Activated CD4-positive, CD25-positive, alpha-beta regulatory T cell treated with anti-CD3 and anti-CD28 coated beads, Interleukin-2, amount 50 U/mL, for 72 hours (primary cell): ENCODE results near the gene TSPAN5.
A peak's percentile ranks its signal among the peaks of the same experiment; 100 is the strongest.
"Not testable (repeated sequence)": the region's sequence is repeated elsewhere in the genome, so short reads cannot be mapped to it uniquely, and the experiment has no call there.

ENCODE experiments used
- DNase-seq: peaks from one replicate; pipeline ENCODE4 v3.0.0; 2021

TSPAN5 gene

DNA sequence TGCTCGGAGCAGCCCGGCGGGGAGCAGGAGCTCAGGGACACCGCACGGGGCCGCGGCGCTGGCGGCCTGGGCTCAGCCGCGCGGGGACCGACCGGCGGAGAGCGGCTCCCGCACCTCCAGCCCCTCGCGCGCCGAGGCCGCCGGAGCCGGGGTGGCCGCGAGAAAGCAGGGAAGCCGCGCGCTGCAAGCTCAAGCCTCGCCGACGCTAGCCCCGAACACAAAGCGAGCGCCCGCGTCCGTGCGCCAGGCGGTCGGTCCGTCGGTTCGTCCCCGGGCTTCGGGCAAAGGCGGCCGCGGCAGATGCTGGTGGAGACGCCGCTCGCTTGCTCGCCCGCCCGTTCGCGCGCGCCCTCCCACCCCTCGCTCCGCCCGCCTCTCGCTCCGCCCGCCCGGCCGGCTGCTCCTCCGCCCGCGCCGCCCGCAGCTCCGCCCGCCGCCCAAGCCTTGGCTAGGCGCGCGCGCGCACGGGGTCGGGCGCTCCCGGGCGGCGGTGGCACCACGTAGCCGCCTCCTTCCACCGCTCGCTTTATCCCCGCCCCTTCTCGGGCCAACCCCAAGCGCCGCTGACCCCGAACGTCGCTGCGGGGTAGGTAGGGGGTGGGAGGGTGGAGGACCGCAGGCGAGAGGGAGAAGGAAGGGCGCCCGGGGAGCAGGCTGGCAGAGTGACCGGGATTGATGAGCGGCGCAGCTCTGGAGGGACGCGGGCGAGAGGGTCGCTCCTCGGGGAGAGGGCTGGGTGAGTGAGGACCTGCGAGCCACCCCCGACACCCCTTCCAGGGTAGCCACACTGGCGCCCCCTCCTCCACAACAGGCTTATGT, at the start of gene TSPAN5:
TSPAN5 (minus strand) TSS at position 325 of the 819 bp plus-strand sequence.
- DNase-seq: peak; percentile 86

GRCh38 chr4:98706935-98707334, 48.5 kb upstream of the TSPAN5 start:
- DNase-seq: no peak

GRCh38 chr4:98706200-98706813, 47.9 kb upstream of the TSPAN5 start:
- no peak for DNase-seq

- DNase-seq: not testable (repeated sequence)
These were observed 47.2 kb upstream of the TSPAN5 start for GRCh38 chr4:98705586-98705985.

GRCh38 chr4:98700656-98701055, 42.2 kb upstream of the TSPAN5 start:
- DNase-seq: no peak

GRCh38 chr4:98694076-98694475, 35.7 kb upstream of the TSPAN5 start:
- no peak for DNase-seq

DNA sequence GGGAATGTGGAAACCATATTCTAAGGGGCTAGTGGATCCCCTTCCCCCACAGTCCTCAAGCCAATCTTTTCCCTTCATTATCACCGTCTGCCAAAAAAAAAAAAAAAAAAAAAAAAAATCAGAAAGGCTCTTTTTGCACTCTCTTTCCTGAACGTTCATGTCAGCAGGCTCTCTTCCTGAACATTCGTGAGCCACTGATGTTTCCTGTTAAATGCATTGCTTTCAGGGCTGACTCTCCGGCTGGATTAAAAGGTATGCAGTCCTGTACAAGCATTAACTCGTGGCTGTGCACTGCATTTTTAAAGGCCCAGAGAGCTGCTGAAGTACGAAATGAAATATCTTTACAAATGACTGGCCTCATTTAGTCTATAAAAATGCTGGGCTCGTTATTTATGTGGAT, 34.0 kb upstream of the TSPAN5 start:
- no peak for DNase-seq

GRCh38 chr4:98691588-98691987, 33.2 kb upstream of the TSPAN5 start:
- no peak for DNase-seq

DNA sequence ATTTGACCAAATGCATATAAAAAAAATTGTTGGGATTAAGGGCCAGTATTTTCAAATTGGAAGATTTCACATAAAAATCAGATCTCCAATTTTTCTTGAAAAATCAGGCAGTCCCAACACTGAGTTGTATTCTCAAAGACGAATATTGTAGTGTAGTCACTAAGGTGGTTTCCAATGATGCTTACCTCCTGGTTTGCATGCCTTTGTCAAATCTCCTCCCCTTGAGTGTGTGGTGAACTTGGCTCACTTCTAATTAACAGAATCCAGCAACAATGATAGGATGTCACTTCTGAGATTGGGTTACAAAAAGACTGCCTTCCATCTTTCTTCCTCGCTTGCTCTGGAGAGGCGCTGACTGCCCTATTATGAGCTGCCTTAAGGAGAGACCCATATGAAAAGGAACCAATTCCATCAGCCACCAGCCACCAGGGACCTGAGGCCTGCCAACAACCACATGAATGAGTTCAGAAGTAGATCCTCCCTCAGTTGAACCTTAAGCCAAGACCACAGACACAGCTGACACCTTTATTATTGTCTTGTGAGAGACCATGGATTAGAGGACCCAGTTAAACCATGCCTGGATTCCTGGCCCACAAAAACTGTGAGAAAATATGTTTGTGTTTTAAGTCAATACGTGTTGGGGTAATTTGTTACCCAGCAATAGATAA, 31.2 kb upstream of the TSPAN5 start:
- DNase-seq: no peak

DNA sequence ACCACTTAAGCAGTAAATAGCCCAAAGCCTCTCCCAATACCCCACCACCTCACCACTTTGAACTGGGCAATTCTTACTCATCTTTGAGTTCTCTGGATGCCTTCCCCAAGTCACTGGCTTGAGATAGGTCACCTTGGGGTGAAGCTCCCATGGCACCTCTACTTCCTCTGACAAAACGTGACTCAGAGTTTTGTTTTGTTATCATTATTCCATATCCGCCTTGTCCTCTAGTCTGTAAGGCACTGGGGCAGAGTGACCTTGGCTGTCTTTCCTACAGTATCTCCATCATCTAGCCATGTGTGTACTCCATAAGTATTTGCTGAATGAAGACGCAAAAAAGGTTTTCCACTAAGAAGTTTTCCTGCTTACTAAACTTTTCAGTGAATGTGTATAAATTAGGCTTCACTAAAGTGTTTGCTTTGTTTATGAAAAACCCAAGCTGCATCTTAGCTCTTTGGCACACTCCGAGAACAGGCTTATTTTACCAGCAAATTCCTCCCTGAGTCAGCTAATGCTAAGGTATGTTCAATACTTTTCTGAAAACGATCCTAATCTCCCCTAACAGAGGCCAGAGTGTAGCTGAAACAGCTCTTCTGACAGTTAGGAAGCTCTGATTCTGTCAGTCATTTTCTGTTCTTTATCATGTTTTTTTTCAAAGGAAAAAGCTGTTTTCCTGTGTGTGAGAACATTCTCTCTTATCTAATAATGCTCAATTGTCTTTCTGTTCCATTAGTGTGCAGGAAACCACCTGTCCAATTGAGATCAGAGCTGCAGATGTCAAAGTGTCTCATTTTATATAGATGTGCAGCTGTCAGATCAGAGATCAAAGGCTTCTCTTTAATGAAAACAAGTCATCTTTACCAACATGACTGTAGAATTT, 30.2 kb upstream of the TSPAN5 start:
- DNase-seq: no peak

DNA sequence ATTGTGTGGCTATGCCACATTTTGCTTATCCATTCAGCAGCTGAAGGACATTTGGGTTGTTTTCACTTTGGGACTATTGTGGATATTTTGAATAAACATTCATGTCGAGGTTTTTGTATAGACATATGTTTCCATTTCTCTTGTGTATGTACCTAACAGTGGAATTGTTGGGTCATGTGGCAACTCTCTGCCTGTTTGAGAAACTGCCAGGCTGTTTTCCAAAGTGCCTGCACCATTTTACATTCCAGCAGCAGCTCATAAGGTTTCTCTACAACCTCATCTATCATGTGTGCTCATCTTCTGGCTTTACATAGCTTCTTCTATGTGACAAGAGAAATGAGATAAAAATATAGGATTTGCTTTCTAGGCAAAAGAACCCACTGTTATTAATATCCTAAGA, 29.5 kb upstream of the TSPAN5 start:
- no peak for DNase-seq

DNA sequence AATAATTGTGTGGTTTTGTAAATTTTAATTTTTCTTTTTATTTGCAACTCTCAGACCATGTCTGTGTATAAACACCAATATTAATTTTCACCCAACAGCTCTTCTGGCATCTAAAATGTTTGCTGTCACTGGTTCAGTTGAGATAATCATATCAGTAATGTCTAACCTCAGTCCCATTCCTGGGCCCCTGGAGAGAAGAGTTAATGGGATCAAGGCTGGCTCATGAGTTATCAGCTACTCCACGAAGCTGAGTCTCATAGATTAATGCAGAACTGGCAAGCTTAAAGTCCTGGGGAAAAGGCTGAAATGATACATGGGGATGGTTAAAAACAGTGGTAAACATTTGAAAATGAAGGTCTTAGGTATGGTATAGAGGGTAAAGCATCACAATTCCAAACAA, 28.4 kb upstream of the TSPAN5 start:
- no peak for DNase-seq

- DNase-seq: no peak
These were observed 27.8 kb upstream of the TSPAN5 start for GRCh38 chr4:98686043-98686707.

DNA sequence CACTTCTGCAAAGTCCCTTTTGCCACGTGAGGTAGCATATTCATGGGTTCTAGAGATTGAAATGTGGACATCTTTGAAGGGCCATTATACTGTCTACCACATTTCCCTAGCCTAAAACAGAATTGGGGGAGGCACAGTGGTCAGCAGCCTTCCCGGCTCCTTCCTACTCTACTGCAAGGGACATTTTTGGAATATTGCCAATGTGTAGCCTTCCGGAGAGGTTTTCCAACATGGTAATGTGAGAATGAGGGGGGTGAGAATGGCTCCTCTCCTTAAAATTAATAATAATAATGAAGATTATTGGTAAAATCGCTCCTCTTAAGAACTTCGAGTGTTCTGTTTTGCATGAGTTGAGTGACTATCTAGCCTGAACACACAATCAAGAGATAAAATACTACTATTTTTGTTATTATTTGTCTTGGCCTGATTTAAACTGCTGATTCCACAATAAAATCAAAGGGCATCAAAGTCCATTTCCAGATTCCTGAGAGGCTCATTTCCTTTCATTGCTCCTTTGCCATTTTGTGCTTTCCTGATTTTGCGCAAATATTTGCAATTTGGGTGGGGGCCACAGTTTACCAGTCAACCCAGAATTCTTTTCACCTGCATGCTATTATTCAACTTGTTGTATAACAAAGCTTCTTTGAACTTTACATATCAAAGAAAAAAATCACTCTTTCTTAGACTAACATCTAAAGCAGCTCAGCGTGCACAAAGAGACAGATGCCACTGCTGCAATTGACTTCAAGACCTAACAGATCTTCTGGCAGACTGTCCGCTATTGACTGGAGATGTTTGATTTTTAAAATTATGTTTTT, 27.0 kb upstream of the TSPAN5 start:
- DNase-seq: no peak

- no peak for DNase-seq
These were observed 24.3 kb upstream of the TSPAN5 start for GRCh38 chr4:98682719-98683118.

DNA sequence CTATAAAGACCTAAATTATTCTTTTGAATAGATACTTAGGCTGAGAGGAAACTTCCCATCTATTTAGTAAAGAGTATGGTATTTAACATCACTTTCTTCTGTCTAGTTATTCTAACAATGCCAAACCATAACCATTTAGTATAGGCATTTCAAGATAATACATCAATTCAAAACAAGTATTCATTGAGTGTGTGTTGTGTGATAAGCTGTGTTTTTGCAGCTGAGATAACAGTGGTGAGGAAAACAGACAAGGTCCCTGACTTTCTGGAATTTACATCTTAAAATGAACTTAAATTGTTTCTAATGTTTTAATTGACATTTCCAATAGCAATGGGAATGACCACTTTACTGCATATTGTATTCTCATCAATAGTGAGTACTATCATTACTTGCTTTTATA, 22.4 kb upstream of the TSPAN5 start:
- no peak for DNase-seq

DNA sequence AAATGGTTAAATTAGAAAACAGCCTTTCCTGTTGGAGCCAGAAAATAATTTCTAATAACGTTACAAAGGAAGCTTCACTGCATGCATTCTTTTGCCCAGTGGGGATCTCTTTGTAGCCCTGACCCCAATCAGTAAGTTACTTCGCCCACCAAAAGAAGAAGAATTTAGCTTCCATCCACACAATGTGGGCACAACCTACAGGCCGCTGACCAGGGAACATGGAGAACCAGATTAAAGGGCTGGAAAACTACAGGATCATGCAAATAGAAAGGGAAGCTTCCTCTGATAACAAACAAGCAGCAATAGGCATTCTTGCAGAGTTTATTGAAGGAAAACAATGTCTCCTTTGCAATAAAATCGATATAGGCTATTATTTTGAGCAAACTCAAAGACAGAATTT, 21.3 kb upstream of the TSPAN5 start:
- no peak for DNase-seq

DNA sequence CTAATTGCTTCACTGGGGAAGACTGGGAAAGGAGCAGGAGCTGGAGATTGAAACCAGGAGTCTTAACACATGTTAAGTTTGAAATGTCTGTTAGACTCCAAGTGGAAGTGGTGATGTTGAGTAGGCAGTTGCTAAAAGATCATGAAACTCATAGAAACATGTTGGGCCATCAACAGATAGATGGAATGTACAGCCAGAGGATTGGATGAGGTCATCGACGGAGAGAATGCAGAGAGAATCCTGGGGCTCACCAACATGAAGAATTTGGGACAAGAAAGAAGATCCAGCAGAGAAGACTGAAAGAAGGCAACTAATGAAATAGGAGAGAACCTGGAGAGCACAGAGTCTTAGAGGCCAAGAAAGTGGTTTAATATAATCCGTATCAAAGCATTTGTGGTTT, 19.4 kb upstream of the TSPAN5 start:
- DNase-seq: no peak

GRCh38 chr4:98674404-98675173, 16.2 kb upstream of the TSPAN5 start:
- no peak for DNase-seq

DNA sequence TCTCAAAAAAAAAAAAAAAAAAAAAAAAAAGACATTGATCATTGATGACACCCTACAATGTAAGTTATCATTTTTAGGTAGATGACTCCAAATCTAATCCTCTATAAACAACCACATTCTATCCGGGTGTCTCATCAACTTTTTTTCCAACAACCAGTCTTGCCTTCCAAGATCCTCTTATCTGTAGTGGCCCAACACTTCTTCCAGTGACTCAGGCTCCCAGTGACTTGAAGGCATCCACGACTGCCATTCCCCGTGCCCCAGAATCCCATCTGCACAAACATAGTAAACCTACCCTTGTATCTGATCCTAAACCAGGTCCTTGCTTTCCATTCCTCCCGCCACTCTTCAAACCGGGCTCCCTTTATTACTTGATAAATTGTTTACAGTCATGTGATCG, 15.6 kb upstream of the TSPAN5 start:
- DNase-seq: no peak

GRCh38 chr4:98673288-98673644, 14.9 kb upstream of the TSPAN5 start:
- no peak for DNase-seq
